ENCODE data around the gene CHD5.
"Not testable (repeated sequence)": the region's sequence is repeated elsewhere in the genome, so short reads cannot be mapped to it uniquely, and the experiment has no call there.

The CHD5 gene

GRCh38 chr1:6180268-6180706 is at the start of gene CHD5:
Gene CHD5, minus strand, starts transcription at chr1:6180321. Its CDS starts 298 bp downstream, at chr1:6180023.
- no peak for DNase-seq (ENCODE audit: low spot score)

GRCh38 chr1:6225651-6226050 is 45.5 kb upstream of the CHD5 start:
- DNase-seq (ENCODE audit: low spot score), result no peak

- no peak for DNase-seq (ENCODE audit: low spot score)
These were observed 44.6 kb upstream of the CHD5 start for GRCh38 chr1:6224718-6225117.

GRCh38 chr1:6223617-6224016 is 43.5 kb upstream of the CHD5 start:
- no peak for DNase-seq (ENCODE audit: low spot score)

GRCh38 chr1:6222636-6223035 is 42.5 kb upstream of the CHD5 start:
- DNase-seq (ENCODE audit: low spot score), result no peak

GRCh38 chr1:6221210-6221784 is 41.2 kb upstream of the CHD5 start:
- no peak for DNase-seq (ENCODE audit: low spot score)

GRCh38 chr1:6220236-6220635 is 40.1 kb upstream of the CHD5 start:
- DNase-seq (ENCODE audit: low spot score), result no peak

- DNase-seq (ENCODE audit: low spot score), result not testable (repeated sequence)
These were observed 39.5 kb upstream of the CHD5 start for GRCh38 chr1:6219641-6220040.

- DNase-seq (ENCODE audit: low spot score), result no peak
These were observed 38.4 kb upstream of the CHD5 start for GRCh38 chr1:6218375-6219164.

GRCh38 chr1:6212193-6212959 is 32.3 kb upstream of the CHD5 start:
- DNase-seq (ENCODE audit: low spot score), result no peak

GRCh38 chr1:6211731-6212130 is 31.6 kb upstream of the CHD5 start:
- no peak for DNase-seq (ENCODE audit: low spot score)

- no peak for DNase-seq (ENCODE audit: low spot score)
These were observed 30.7 kb upstream of the CHD5 start for GRCh38 chr1:6210591-6211355.

GRCh38 chr1:6209661-6210580 is 29.8 kb upstream of the CHD5 start:
- no peak for DNase-seq (ENCODE audit: low spot score)

GRCh38 chr1:6208723-6209660 is 28.9 kb upstream of the CHD5 start:
- DNase-seq (ENCODE audit: low spot score), result no peak

- DNase-seq (ENCODE audit: low spot score), result no peak
These were observed 27.8 kb upstream of the CHD5 start for GRCh38 chr1:6207921-6208320.

GRCh38 chr1:6207075-6207885 is 27.2 kb upstream of the CHD5 start:
- DNase-seq (ENCODE audit: low spot score), result no peak

GRCh38 chr1:6206520-6206855 is 26.4 kb upstream of the CHD5 start:
- no peak for DNase-seq (ENCODE audit: low spot score)

- peak; percentile 75 for DNase-seq (ENCODE audit: low spot score)
These were observed 25.9 kb upstream of the CHD5 start, which contains the start of gene RNF207 for GRCh38 chr1:6205849-6206519. Gene RNF207, plus strand, starts transcription at chr1:6206119. Its CDS starts 417 bp downstream, at chr1:6206536.

- no peak for DNase-seq (ENCODE audit: low spot score)
These were observed 22.1 kb upstream of the CHD5 start for GRCh38 chr1:6202256-6202655.

All from RKO (cell line).